Brain microvascular endothelial cell (primary cell): ENCODE data around the gene TNK2.

Experiments used
- DNase-seq: peaks from one replicate; pipeline ENCODE4 v3.0.0-alpha.2; 2020
- H3K27ac ChIP-seq: fragments of 250-450 bp; sonication (Bioruptor Pico); 2 replicates; pipeline ENCODE4 v1.5.1; 2020; ENCODE audit warnings: mild to moderate bottlenecking, moderate library complexity
- H3K27me3 ChIP-seq: fragments of 250-450 bp; sonication (Bioruptor Pico); replicated peaks from 2 replicates; pipeline ENCODE4 v1.5.1; 2020; ENCODE audit warnings: mild to moderate bottlenecking
- H3K36me3 ChIP-seq: fragments of 250-450 bp; sonication (Bioruptor Pico); replicated peaks from 2 replicates; pipeline ENCODE4 v1.5.1; 2020; ENCODE audit warnings: mild to moderate bottlenecking
- H3K4me3 ChIP-seq: 2 replicates; pipeline ENCODE4 v1.5.1; 2011; ENCODE audit warnings: low read depth, mild to moderate bottlenecking, control low read depth, low read length, moderate library complexity
- in situ Hi-C: cut with HindIII; loops from 2 replicates; pipeline ENCODE4 v1.10.0; 2017; ENCODE audit warnings: low sequenced_read_pairs, low pct_ligation_motif_present
- TF ChIP-seq, protein P1 (sequence below): IDR thresholded peaks from 2 replicates; pipeline ENCODE4 v1.5.1; 2011; ENCODE audit warnings: low read depth, mild to moderate bottlenecking, moderate library complexity, low read length, control low read depth, inconsistent platforms; ENCODE audit errors: missing control alignments

The TNK2 gene

DNA sequence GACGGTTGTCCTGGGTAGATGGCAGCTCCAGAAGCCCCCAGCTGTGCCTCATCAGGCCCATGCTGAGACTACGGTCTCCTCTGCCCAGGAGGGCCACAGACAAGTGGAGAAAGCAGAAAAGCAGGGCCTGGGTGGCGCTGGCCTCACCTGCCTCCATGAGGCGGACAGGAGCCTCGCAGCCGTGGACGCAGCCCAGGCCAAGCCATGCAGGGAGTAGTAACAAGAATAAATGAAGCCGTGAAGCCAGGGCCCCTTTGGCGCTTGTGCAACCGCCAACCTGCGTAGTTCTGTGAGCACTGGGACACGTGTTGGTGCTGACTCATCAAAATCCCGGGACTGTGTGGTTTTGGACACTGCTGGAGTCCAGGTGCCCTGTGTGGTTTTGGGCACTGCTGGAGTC, 84.4 kb downstream of the TNK2 start:
- TF ChIP-seq, protein P1, sequence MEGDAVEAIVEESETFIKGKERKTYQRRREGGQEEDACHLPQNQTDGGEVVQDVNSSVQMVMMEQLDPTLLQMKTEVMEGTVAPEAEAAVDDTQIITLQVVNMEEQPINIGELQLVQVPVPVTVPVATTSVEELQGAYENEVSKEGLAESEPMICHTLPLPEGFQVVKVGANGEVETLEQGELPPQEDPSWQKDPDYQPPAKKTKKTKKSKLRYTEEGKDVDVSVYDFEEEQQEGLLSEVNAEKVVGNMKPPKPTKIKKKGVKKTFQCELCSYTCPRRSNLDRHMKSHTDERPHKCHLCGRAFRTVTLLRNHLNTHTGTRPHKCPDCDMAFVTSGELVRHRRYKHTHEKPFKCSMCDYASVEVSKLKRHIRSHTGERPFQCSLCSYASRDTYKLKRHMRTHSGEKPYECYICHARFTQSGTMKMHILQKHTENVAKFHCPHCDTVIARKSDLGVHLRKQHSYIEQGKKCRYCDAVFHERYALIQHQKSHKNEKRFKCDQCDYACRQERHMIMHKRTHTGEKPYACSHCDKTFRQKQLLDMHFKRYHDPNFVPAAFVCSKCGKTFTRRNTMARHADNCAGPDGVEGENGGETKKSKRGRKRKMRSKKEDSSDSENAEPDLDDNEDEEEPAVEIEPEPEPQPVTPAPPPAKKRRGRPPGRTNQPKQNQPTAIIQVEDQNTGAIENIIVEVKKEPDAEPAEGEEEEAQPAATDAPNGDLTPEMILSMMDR, result no peak
- no peaks in the 10 kb centered on the region for H3K36me3 ChIP-seq
- H3K4me3 ChIP-seq, result no peak overlapping the region
- no peak overlapping the region for H3K27ac ChIP-seq
- in situ Hi-C loops, result no loop called here
- no peak for DNase-seq
- H3K27me3 ChIP-seq, result no peaks in the 10 kb centered on the region

DNA sequence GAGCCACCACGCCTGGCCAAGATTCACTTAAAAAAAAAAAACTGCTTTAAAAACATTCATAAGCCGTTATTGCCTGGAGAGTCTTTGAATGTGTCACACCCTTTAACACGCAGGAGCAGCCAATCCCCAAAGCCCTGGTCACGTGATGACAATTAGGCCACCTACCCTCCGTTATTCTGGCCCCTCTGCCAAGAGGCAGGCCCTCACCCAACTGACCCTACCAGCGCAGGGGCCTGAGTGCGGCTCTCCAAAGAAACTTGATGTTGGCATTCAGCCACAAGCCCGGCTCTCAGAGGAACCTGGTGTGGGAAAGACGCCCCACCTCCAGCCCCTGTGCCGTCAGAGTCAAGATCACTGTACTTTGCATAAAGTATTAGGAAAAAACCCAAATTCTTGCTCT, 85.1 kb downstream of the TNK2 start:
- Histone ChIP-seq H3K27ac (no peak overlapping the region), H3K36me3 (no peaks in the 10 kb centered on the region), H3K4me3 (no peak overlapping the region), H3K27me3 (no peaks in the 10 kb centered on the region)
- DNase-seq, result no peak
- in situ Hi-C loops, result no loop called here
- TF ChIP-seq, protein P1, result no peak

DNA sequence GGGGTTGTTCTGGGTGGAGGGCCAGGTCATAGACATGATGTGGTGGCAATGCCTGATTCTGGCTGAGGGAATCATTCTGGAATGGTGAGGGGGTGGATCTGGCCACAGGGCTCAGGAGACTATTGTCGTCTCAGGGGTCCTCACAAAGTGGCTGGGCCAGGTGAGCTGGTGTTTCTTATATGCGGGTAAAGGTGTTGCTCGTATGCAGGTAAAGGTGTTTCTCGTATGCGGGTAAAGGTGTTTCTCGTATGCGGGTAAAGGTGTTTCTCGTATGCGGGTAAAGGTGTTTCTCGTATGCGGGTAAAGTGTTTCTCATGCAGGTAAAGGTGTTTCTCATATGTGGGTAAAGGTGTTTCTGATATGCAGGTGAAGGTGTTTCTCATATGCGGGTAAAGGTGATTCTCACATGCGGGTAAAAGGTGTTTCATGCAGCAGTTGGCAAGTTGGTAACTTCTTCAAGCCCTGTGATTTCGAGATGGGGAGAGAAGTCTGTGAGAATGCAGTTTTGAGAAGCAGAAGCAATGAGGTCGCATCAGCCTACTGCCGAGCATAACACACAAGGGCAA, 86.1 kb downstream of the TNK2 start:
- in situ Hi-C loops, result no loop called here
- H3K4me3 ChIP-seq, result no peak overlapping the region
- TF ChIP-seq, protein P1, result no peak
- H3K27ac ChIP-seq, result no peak overlapping the region
- H3K36me3 ChIP-seq, result no peaks in the 10 kb centered on the region
- DNase-seq, result no peak
- H3K27me3 ChIP-seq, result no peaks in the 10 kb centered on the region

DNA sequence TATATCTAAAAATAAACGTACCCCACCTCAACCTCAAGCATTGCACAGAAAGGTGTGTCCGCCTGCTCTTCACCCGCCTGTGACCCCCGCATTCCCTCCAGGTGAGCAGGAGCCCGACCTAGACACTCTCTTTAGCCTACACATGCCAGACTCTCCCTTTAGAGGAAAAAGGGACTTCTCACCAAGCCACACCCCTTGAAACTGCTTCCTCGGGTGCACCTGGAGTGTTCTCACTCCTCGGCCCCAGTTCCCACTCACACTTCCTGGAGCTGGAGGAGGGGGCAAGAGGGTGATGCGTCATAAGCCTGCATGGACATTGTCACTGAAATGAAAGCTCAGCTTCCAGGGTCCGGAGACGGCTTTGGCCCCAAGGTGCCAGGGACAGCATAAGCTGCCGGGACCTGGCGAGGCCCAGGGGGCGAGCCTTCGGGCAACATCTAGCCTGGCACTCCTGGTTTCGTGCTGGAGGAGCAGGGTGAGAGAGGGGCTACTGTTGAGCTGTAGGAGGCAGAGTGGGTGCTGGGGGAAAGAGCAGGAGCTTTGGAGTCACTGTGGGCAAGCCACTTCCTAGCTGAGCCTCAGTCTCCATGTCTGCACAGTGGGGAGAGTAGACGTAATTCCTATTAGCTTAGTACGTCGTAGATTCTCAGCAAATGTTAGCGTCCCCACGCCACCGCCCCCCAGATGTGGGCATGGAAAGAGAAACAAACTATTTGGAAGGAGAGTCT, 86.8 kb downstream of the TNK2 start:
- Histone ChIP-seq H3K36me3 (no peaks in the 10 kb centered on the region), H3K27ac (no peak overlapping the region), H3K27me3 (no peaks in the 10 kb centered on the region), H3K4me3 (no peak overlapping the region)
- in situ Hi-C loops, result no loop called here
- no peak for DNase-seq
- TF ChIP-seq, protein P1, result no peak

DNA sequence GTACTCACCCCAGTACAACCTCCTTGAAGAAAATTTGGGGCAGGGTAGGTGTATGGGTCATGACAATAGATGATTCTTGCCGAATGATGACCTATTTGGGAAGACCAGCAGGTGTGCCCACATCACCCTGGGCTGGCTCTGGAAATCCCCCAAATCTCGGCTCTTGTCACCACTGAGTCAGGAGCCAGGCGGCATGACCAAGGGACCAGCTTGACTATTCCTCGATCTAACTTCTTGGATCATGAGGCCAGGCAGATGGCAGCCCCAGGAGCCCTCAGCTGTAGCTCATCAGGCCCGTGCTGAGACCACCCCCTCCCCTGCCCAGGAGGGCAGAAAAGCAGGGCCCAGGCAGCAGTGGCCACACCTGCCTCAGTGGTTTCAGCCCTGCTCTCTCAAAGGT, 87.5 kb downstream of the TNK2 start:
- Histone ChIP-seq H3K27me3 (no peaks in the 10 kb centered on the region), H3K36me3 (no peaks in the 10 kb centered on the region), H3K4me3 (no peak overlapping the region), H3K27ac (no peak overlapping the region)
- in situ Hi-C loops, result no loop called here
- DNase-seq, result no peak
- TF ChIP-seq, protein P1, result no peak

DNA sequence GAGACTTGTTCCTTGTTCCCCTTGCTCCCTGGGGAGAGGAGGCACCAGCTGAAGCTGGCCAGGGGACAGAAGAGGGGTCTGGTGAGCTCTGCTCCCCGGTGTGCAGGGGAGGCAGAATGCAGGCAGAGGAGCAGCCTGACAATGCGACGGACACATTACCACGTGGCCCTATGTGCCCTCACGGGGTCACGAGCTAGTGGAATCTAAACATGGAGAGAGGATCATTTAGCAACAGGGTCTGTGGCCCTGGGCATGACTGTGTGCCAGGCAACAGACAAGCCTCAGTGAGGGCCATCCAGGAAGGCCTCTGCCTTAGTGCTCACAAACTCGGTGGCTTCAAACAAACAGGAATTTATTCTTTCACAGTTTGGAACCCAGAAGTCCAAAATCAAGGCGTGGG, 88.2 kb downstream of the TNK2 start:
- Histone ChIP-seq H3K36me3 (no peaks in the 10 kb centered on the region), H3K27me3 (no peaks in the 10 kb centered on the region), H3K27ac (no peak overlapping the region), H3K4me3 (no peak overlapping the region)
- TF ChIP-seq, protein P1, result no peak
- in situ Hi-C loops, result no loop called here
- no peak for DNase-seq
